Urothelium cell line (cell line): Measurements from ENCODE around the gene USP13.
"Not testable (repeated sequence)": the region's sequence is repeated elsewhere in the genome, so short reads cannot be mapped to it uniquely, and the experiment has no call there.

Experiments used
- DNase-seq: peaks from one replicate; pipeline ENCODE4 v3.0.0; 2011; ENCODE audit warnings: low spot score, mixed read lengths
- FAIRE-seq: peaks from 2 replicates; lab custom pipeline; 2011; peaks lifted over from hg19 to GRCh38; lab: Jason Lieb, UNC

USP13 gene

GRCh38 chr3:179775416-179776122, 122.7 kb downstream of the USP13 start:
- FAIRE-seq, result no peak

GRCh38 chr3:179782841-179783240, 130.0 kb downstream of the USP13 start:
- FAIRE-seq, DNase-seq: not testable (repeated sequence)

More at GRCh38 chr3:179775416-179776122, 122.7 kb downstream of the USP13 start:
- no peak for DNase-seq

- FAIRE-seq (no peak), DNase-seq (no peak)
Measured at GRCh38 chr3:179788996-179789395, 136.2 kb downstream of the USP13 start.

GRCh38 chr3:179791793-179792192, 139.0 kb downstream of the USP13 start:
- no peak for FAIRE-seq
- DNase-seq, result no peak

GRCh38 chr3:179794355-179794754, 141.5 kb downstream of the USP13 start:
- FAIRE-seq (no peak), DNase-seq (no peak)

- no peak for FAIRE-seq
- no peak for DNase-seq
Measured at GRCh38 chr3:179796421-179796820, 143.6 kb downstream of the USP13 start.

- no peak for FAIRE-seq
Measured at GRCh38 chr3:179797192-179797591, 144.4 kb downstream of the USP13 start.

DNA sequence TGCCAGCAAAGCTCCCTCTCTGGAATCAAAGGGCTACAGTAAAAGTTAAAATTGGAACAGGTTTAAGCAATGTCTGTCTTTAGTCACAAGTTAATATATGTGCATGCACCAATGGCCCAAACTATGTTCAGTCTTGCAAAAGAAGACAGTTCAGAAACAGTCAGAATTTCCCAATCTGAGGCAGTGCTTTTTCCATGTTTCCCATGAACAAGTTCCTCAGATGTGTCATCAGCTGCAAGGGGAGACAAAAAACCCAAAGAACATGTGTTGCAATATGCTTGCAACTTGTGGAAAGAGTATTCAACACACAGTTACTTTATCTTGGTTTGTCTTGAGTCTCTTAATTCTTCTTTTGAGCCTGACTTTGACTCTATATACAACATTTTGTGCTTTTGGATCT, 148.4 kb downstream of the USP13 start:
- no peak for DNase-seq

More at GRCh38 chr3:179797192-179797591, 144.4 kb downstream of the USP13 start:
- DNase-seq, result no peak

DNA sequence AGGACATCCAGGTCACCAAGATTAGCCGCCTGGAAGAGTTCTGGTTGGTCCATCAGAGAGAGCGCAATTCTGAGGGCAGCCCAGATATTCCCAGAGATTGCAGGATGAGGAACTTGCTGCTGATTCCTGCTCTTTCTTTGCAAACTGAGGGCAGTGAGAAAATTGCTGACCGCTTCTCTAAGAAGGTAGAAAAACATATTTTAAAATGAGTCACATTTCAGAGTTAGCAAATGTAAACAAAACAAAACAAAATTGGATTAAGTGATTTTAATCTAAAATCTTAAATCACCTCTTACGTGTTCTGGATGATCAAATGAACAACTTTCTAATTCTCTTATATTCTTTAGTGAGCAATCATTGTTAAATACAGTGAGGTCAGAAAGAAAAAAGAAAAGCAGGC, 149.0 kb downstream of the USP13 start:
- FAIRE-seq, result no peak
- DNase-seq, result no peak

More for the DNA sequence above, 148.4 kb downstream of the USP13 start:
- no peak for FAIRE-seq

DNA sequence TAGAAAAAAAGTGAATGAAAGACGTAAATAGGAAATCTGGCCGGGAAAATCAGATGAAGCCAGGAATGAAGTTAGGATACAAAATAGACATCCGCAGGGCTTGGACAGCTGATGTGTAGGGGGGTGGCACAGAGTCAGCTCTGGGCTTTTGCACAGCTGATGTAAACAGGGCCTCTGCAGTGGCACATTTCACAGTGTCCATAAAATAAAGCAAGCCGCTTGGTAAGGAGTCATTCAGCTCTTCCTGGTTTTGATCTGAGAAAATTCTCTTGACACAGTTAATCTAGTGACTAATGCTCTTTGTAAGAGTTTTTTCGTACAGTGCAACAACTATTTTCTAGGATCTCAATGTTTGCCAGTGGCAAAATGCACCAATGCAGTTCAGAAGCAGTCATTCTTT, 153.3 kb downstream of the USP13 start:
- DNase-seq (no peak), FAIRE-seq (no peak)

GRCh38 chr3:179807588-179807987, 154.7 kb downstream of the USP13 start:
- DNase-seq, result no peak

GRCh38 chr3:179809639-179810038, 156.8 kb downstream of the USP13 start:
- no peak for DNase-seq
- no peak for FAIRE-seq

More at GRCh38 chr3:179807588-179807987, 154.7 kb downstream of the USP13 start:
- no peak for FAIRE-seq

DNA sequence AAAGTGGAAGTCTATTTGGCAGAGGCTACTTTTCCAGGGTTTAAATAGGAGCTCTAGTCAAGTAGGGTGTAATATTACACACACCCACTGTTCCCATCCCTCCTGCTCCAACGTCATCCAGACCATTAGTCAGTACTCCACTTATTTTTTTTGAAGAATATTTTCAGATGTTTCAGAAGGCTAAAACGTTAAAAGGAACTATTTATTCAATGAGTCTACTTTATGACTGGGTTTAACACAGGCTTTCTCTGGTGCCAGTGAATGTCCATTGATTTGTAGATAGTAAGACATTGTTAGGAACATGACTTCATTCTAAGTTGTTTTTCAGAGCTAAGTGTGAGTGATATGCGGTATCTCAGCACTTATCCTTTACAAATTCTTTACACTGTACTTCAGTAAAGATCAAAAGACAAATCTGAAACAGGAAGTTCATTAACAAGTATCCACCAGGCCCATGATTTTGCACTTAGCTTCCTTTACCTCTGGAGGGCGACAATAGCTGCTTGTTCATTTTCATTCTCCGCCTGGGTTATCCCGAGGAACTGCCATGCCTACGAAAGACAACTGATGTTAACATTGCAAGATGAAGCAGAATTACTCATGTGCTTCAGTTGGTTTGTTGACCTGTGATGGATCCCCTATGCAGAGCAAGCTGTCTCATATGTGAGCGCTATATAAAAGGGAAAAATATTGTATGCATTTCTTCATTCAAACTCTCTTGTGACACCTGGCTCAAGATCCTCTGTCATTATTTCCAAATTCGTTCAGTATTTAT, 158.7 kb downstream of the USP13 start:
- DNase-seq (peak; percentile 69), FAIRE-seq (no peak)

DNA sequence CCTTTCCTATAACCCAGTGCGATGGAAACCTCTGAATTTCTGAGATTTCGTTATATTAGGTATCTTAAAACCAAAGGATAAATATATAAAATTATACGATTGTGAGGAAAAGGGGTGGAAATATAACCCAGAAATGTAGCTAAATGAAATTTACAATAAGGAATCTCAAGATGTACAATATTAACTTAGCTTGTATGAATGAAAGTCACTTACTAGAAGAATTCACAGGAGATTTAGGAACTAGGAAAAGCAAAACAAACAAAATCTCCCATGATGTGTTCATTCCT, 159.2 kb downstream of the USP13 start:
- no peak for FAIRE-seq
- no peak for DNase-seq

DNA sequence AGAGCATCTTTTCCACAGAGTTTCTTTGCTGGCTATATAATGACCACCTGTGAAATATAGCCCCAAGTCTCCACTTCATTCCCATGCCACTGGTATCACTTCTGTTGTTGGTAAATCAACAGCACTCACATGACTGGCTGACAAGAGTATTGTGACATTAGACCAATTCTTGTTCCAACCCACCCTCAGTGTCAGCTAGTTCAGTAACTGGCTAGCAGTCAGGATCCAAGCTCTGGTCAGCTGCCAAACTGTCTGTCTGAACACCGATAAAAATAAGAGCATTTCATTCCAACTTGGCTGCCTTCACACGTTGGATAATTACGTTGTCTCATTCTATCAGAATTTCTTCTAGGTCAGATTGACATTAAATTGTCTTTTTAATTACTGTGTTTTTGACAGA, 166.5 kb downstream of the USP13 start:
- DNase-seq, result no peak
- no peak for FAIRE-seq

- FAIRE-seq (no peak), DNase-seq (no peak)
Measured at GRCh38 chr3:179822296-179822695, 169.5 kb downstream of the USP13 start.

DNA sequence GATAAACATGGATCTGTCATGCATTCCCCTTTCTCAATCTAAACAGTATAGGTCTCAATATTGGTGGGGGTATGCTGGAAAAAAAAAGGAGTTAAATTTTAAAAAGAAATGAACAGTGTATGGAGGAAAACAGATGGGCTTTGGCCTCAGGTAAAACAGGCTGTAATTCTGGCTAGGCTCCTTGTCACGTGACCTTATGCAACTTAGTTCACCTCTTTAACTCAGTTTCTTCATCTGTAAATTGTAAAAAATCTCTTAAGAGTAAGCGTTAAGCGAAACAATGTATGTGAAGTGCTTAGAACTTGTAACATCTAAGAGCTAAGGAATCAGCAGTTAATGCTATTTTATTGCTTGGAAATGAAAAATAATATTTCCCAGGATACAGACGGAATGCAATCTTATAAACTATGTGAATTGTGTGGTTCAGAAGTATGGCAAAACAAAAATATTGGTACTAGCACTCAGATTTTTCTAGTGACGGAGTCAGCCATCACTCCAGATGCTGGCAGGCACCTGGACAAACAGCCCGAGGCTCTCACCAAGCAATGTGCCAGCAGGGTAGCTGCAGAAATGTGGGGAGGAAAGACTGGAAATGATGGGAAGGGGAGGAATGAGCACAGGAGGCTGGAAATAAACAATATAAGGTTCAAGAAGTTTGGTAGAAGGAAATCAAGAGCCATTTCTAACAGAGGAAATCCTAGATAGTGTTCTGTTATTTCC, 172.8 kb downstream of the USP13 start:
- FAIRE-seq (no peak), DNase-seq (no peak)

DNA sequence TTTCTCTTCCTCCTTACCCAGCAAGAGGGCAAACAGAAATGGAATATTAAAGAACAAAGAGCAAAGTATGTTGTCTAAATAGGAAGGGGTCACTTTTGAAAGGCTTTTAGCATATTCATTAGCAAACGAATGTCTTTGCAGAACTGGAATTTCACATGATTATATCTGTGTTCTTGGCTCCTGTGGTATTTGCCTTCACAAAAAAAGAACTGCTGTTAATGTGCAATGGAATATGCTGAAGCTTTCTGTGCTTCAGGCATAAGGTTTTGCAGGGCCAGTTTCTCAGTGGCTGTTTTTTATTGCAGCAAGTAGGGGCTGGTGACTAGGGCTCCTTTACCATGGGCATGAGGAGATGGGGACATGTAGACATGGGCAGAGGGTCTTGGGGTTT, 173.4 kb downstream of the USP13 start:
- DNase-seq (no peak), FAIRE-seq (no peak)

DNA sequence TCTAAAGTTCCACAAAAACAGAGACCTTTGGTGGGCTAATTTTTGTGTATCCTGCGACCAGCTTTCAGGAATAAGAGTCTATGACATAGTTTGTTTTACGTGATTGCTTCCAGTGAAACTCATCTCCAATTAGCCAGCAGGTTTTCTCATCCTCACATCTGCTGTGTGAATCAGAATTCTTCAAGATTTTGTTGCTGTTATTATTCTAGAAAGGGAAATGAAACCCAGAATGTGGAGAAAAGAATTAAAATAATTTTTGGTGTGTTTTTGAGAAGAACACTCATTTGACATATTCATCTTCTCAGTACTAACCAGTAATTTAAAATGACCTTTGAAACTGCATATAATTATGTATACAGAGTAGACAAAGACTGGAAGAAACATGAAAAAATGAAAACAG, 175.9 kb downstream of the USP13 start:
- no peak for DNase-seq
- FAIRE-seq, result no peak

GRCh38 chr3:179829401-179829800, 176.6 kb downstream of the USP13 start:
- DNase-seq, result no peak
- FAIRE-seq, result no peak

DNA sequence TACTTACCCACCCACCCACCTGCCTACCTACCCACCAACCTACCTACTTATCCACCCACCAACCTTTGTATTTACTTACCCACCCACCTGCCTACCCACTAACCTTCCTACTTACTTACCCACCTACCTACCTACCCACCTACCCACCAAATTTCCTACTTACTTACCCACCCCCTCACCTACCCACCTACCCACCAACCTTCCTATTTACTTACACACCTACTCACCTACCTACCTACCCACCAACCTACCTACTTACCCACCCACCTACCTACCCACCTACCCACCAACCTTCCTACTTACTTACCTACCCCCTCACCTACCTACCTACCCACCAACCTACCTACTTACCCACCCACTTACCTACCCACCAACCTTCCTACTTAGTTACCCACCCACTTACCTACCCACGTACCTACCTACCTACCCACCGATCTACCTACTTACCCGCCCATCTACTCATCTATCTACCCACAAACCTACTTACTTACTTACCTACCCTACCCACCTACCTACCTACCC, 179.6 kb downstream of the USP13 start:
- DNase-seq (no peak), FAIRE-seq (peak; percentile 91)

GRCh38 chr3:179833294-179833693, 180.5 kb downstream of the USP13 start:
- no peak for DNase-seq
- no peak for FAIRE-seq
